HEK293 (cell line): ENCODE data around the gene SF3B6.

Source experiments
- CTCF ChIA-PET: fragments of 350-600 bp; formaldehyde crosslinking; extraction: SDS; loops from one replicate; lab custom pipeline; 2021; ENCODE audit warnings: antibody characterized with exemption; lab: Yijun Ruan, JAX
- POLR2A ChIA-PET: fragments of 300-600 bp; formaldehyde crosslinking; extraction: SDS; loops from one replicate; lab custom pipeline; 2020; ENCODE audit warnings: antibody characterized with exemption, inconsistent platforms; lab: Yijun Ruan, JAX
- H3K27ac ChIP-seq: fragments of 200-500 bp; sonication (Bioruptor generic); 2 replicates; pipeline ENCODE4 v1.5.1; 2014; ENCODE audit warnings: low read depth, low read length, control low read depth, inconsistent platforms; ENCODE audit errors: extremely low read depth
- H3K36me3 ChIP-seq, 2 experiments: fragments of 200-500 bp in 1 of 2; sonication (Bioruptor generic) in 1 of 2; 1 replicate in 1 of 2; 2 replicates in 1 of 2; pipeline ENCODE4 v1.5.1; 2014 to 2017; ENCODE audit warnings: inconsistent platforms in 2 of 2, low read length in 2 of 2; ENCODE audit not compliant: control insufficient read depth in 2 of 2, insufficient read depth in 1 of 2
- H3K4me1 ChIP-seq: fragments of 200-500 bp; sonication (Bioruptor generic); 2 replicates; pipeline ENCODE4 v1.5.1; 2014; ENCODE audit warnings: mild to moderate bottlenecking, low read length, inconsistent platforms; ENCODE audit not compliant: control insufficient read depth, insufficient read depth
- H3K4me3 ChIP-seq: 2 replicates; pipeline ENCODE4 v1.5.1; 2011; ENCODE audit warnings: low read depth, mild to moderate bottlenecking, control low read depth, low read length, moderate library complexity
- H3K9me3 ChIP-seq: fragments of 200-500 bp; sonication (Bioruptor generic); 2 replicates; pipeline ENCODE4 v1.5.1; 2014; ENCODE audit warnings: low read depth, low read length, inconsistent platforms; ENCODE audit not compliant: control insufficient read depth, insufficient read depth
- CTCF ChIP-seq: fragments of 450-650 bp; formaldehyde crosslinking; IDR thresholded peaks from 2 replicates; pipeline ENCODE4 v1.5.1; 2016; ENCODE audit warnings: missing biosample characterization, missing genetic modification characterization
- GLI2 ChIP-seq: fragments of 450-650 bp; formaldehyde crosslinking; IDR thresholded peaks from 2 replicates; pipeline ENCODE4; 2017; ENCODE audit warnings: missing biosample characterization, missing genetic modification characterization, low read depth, borderline replicate concordance
- GLI4 ChIP-seq: fragments of 450-650 bp; formaldehyde crosslinking; IDR thresholded peaks from 2 replicates; pipeline ENCODE4 v1.5.1; 2016; ENCODE audit warnings: missing biosample characterization, missing genetic modification characterization
- GLIS1 ChIP-seq: fragments of 450-650 bp; formaldehyde crosslinking; IDR thresholded peaks from 2 replicates; pipeline ENCODE4 v1.5.1; 2016; ENCODE audit warnings: missing biosample characterization, missing genetic modification characterization
- HOXA7 ChIP-seq: sonication (generic); formaldehyde crosslinking; IDR thresholded peaks from 2 replicates; pipeline ENCODE4 v1.8.1; 2022; ENCODE audit warnings: missing genetic modification reagents, borderline replicate concordance
- KLF16 ChIP-seq: fragments of 450-650 bp; formaldehyde crosslinking; IDR thresholded peaks from 2 replicates; pipeline ENCODE4 v1.5.1; 2017; ENCODE audit warnings: missing biosample characterization, missing genetic modification characterization
- PRDM6 ChIP-seq: fragments of 450-650 bp; formaldehyde crosslinking; IDR thresholded peaks from 2 replicates; pipeline ENCODE4 v1.5.1; 2017; ENCODE audit warnings: missing biosample characterization, missing genetic modification characterization
- ZEB2 ChIP-seq: fragments of 450-650 bp; formaldehyde crosslinking; IDR thresholded peaks from 2 replicates; pipeline ENCODE4 v1.5.1; 2016; ENCODE audit warnings: missing biosample characterization, missing genetic modification characterization
- ZNF114 ChIP-seq: fragments of 450-650 bp; formaldehyde crosslinking; IDR thresholded peaks from 2 replicates; pipeline ENCODE4 v1.5.0; 2017; ENCODE audit warnings: missing biosample characterization, missing genetic modification characterization
- ZNF140 ChIP-seq: fragments of 450-650 bp; formaldehyde crosslinking; IDR thresholded peaks from 2 replicates; pipeline ENCODE4 v1.5.1; 2016; ENCODE audit warnings: missing biosample characterization, missing genetic modification characterization
- ZNF175 ChIP-seq: fragments of 450-650 bp; formaldehyde crosslinking; IDR thresholded peaks from 2 replicates; pipeline ENCODE4 v1.5.1; 2016; ENCODE audit warnings: missing biosample characterization, missing genetic modification characterization
- ZNF184 ChIP-seq: fragments of 450-650 bp; IDR thresholded peaks from 2 replicates; pipeline ENCODE4 v1.5.1; 2018; ENCODE audit warnings: missing biosample characterization, mild to moderate bottlenecking, missing genetic modification characterization
- ZNF221 ChIP-seq: fragments of 450-650 bp; formaldehyde crosslinking; IDR thresholded peaks from 2 replicates; pipeline ENCODE4 v1.5.1; 2017; ENCODE audit warnings: missing biosample characterization, missing genetic modification characterization, borderline replicate concordance
- ZNF24 ChIP-seq: fragments of 450-650 bp; formaldehyde crosslinking; IDR thresholded peaks from 2 replicates; pipeline ENCODE4 v1.5.1; 2016; ENCODE audit warnings: missing biosample characterization, missing genetic modification characterization
- ZNF366 ChIP-seq: fragments of 450-650 bp; formaldehyde crosslinking; conservative IDR thresholded peaks from 2 replicates; pipeline ENCODE4 v1.5.1; 2016; ENCODE audit warnings: missing biosample characterization, missing genetic modification characterization
- ZNF394 ChIP-seq: fragments of 450-650 bp; formaldehyde crosslinking; IDR thresholded peaks from 2 replicates; pipeline ENCODE4 v1.5.1; 2016; ENCODE audit warnings: missing biosample characterization, missing genetic modification characterization, mild to moderate bottlenecking, moderate library complexity, borderline replicate concordance
- ZNF433 ChIP-seq: fragments of 450-650 bp; formaldehyde crosslinking; IDR thresholded peaks from 2 replicates; pipeline ENCODE4 v1.5.1; 2016; ENCODE audit warnings: missing biosample characterization, missing genetic modification characterization, low read depth
- ZNF501 ChIP-seq: fragments of 450-650 bp; formaldehyde crosslinking; IDR thresholded peaks from 2 replicates; pipeline ENCODE4 v1.5.1; 2016; ENCODE audit warnings: missing biosample characterization, missing genetic modification characterization
- ZNF548 ChIP-seq: fragments of 450-650 bp; formaldehyde crosslinking; IDR thresholded peaks from 2 replicates; pipeline ENCODE4 v1.5.1; 2016; ENCODE audit warnings: missing biosample characterization, missing genetic modification characterization
- ZNF660 ChIP-seq: fragments of 450-650 bp; IDR thresholded peaks from 2 replicates; pipeline ENCODE4 v1.5.1; 2018; ENCODE audit warnings: missing biosample characterization, mild to moderate bottlenecking, missing genetic modification characterization
- ZSCAN18 ChIP-seq: fragments of 450-650 bp; formaldehyde crosslinking; IDR thresholded peaks from 2 replicates; pipeline ENCODE4 v1.5.1; 2016; ENCODE audit warnings: missing biosample characterization, missing genetic modification characterization
- TF ChIP-seq, protein P1 (sequence below): fragments of 450-650 bp; formaldehyde crosslinking; IDR thresholded peaks from 2 replicates; pipeline ENCODE4 v1.5.1; 2016; ENCODE audit warnings: missing biosample characterization, missing genetic modification characterization
- TF ChIP-seq, protein P2 (sequence below): fragments of 450-650 bp; formaldehyde crosslinking; IDR thresholded peaks from 2 replicates; pipeline ENCODE4 v1.5.1; 2017; ENCODE audit warnings: missing biosample characterization, mild to moderate bottlenecking, missing genetic modification characterization, moderate library complexity
- TF ChIP-seq, protein P3 (sequence below): fragments of 450-650 bp; formaldehyde crosslinking; IDR thresholded peaks from 2 replicates; pipeline ENCODE4 v1.5.1; 2016; ENCODE audit warnings: missing biosample characterization, missing genetic modification characterization

SF3B6 gene

DNA sequence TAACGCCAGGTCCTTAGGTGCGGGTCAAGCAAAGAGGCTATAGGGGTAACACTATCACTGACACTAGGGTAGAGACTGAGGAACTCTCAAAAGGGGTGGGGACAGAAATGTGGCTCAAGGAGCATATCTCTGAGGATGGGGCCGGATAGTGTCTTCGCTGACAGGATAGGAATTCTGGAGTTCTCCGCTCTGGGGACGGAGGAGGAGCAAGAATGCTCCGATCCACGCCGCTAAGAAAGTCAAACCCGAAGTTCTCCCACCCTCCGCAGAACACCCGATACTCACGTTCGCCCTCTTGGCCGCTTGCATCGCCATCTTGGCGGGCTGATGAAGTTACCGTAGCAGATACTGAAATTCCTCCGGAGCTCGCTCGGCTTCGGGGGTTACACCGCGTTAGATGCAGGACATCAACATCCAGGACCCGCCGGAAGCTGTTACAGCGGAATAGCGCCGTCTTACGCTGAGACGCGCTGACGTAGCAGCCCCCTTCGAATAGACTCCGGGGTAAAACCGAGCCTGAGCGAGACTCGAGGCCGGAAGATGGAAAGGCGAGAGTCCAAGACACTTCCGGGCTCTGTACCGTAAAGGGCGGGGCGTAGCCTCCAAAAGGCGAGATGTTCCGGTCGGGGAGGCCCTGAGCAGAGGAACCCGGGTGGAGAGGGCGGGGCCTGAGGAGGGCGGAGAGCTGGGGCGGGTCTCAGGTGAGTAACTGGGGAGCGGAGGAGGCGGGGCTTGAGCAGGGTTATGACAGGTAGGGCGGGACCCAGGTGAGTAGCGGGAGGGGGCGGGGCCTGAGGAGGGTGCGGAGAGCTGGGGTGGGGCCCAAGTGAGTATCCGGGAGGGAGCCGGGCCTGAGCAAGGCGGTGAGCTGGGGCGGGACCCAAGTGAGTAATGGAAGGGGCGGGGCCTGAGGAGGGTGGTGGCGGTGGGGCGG is at the start of gene SF3B6 (continued):
- TF ChIP-seq, protein P1, sequence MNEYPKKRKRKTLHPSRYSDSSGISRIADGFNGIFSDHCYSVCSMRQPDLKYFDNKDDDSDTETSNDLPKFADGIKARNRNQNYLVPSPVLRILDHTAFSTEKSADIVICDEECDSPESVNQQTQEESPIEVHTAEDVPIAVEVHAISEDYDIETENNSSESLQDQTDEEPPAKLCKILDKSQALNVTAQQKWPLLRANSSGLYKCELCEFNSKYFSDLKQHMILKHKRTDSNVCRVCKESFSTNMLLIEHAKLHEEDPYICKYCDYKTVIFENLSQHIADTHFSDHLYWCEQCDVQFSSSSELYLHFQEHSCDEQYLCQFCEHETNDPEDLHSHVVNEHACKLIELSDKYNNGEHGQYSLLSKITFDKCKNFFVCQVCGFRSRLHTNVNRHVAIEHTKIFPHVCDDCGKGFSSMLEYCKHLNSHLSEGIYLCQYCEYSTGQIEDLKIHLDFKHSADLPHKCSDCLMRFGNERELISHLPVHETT (tag by site-specific recombination), result peak; percentile 54; the same call in 1 of the 2 replicates
- TF ChIP-seq CTCF (tag by site-specific recombination) (0 out of 2 replicates have a peak, but pooled peaks have one; percentile 32), GLI2 (tag by site-specific recombination) (no peak), ZNF433 (no peak), KLF16 (tag by site-specific recombination) (peak; percentile 81), ZNF548 (no peak), GLI4 (tag by site-specific recombination) (0 out of 2 replicates have a peak, but pooled peaks have one; percentile 64), ZEB2 (tag by site-specific recombination) (peak; percentile 89), ZNF24 (tag by site-specific recombination) (peak; percentile 77; the same call in 1 of the 2 replicates), ZNF175 (tag by site-specific recombination) (no peak), GLIS1 (tag by site-specific recombination) (no peak), ZNF660 (peak; percentile 97)
- TF ChIP-seq, protein P2, sequence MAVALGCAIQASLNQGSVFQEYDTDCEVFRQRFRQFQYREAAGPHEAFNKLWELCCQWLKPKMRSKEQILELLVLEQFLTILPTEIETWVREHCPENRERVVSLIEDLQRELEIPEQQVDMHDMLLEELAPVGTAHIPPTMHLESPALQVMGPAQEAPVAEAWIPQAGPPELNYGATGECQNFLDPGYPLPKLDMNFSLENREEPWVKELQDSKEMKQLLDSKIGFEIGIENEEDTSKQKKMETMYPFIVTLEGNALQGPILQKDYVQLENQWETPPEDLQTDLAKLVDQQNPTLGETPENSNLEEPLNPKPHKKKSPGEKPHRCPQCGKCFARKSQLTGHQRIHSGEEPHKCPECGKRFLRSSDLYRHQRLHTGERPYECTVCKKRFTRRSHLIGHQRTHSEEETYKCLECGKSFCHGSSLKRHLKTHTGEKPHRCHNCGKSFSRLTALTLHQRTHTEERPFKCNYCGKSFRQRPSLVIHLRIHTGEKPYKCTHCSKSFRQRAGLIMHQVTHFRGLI, result no peak
- TF ChIP-seq, protein P3, sequence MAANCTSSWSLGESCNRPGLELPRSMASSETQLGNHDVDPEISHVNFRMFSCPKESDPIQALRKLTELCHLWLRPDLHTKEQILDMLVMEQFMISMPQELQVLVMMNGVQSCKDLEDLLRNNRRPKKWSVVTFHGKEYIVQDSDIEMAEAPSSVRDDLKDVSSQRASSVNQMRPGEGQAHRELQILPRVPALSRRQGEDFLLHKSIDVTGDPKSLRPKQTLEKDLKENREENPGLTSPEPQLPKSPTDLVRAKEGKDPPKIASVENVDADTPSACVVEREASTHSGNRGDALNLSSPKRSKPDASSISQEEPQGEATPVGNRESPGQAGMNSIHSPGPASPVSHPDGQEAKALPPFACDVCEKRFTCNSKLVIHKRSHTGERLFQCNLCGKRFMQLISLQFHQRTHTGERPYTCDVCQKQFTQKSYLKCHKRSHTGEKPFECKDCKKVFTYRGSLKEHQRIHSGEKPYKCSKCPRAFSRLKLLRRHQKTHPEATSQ (tag by site-specific recombination), result no peak
- TF ChIP-seq, all 188 proteins: peak for 52

- H3K4me3 ChIP-seq, result peak overlapping the region; percentile 72
- peak overlapping the region; percentile 79 for H3K27ac ChIP-seq
- no peaks in the 10 kb centered on the region for H3K9me3 ChIP-seq
- ChIA-PET CTCF (interaction anchor here (1.1 to 1.3 kb wide), 3 partner anchors 11 to 171 kb away, joined by 3 to 6 read pairs (median 3); no protein-coding TSS in a partner anchor), POLR2A (interaction anchor here (0.7 to 2.0 kb wide), 5 partner anchors 11 to 236 kb away, joined by 3 to 11 read pairs (median 3); partner anchors contain the start of genes ITSN2, SF3B6, TP53I3 and WDCP)
- peaks cover 3% of the 10 kb centered on the region for H3K4me1 ChIP-seq
- H3K36me3 ChIP-seq, result no peaks in the 10 kb centered on the region
- TF ChIP-seq ZNF394 (tag by site-specific recombination) (no peak), ZNF140 (no peak), ZNF184 (no peak), ZSCAN18 (tag by site-specific recombination) (no peak), PRDM6 (tag by site-specific recombination) (no peak), ZNF114 (no peak), HOXA7 (CRISPR knock-in tag) (no peak), ZNF221 (tag by site-specific recombination) (no peak), ZNF366 (tag by site-specific recombination) (0 out of 2 replicates have a peak, but pooled peaks have one; percentile 22), ZNF501 (no peak)
Measured at GRCh38 chr2:24123922-24124580, 47.9 kb upstream of the SF3B6 start.
